Liver (tissue), 3 donors: Measurements from ENCODE around the gene COL6A3.

Experiments used
- ATF3 ChIP-seq: IDR thresholded peaks from 2 replicates; pipeline ENCODE4 v1.6.1; 2016; ENCODE audit warnings: antibody characterized with exemption
- EGR1 ChIP-seq, 2 donors: IDR thresholded peaks; 2 replicates each; pipeline ENCODE4 v1.6.1; 2016 to 2018; ENCODE audit warnings: antibody characterized with exemption in 2 of 2, low read depth in 2 of 2
- FOXA1 ChIP-seq: IDR thresholded peaks from 2 replicates; pipeline ENCODE4 v1.6.1; 2016; ENCODE audit warnings: antibody characterized with exemption
- GABPA ChIP-seq, 2 donors: IDR thresholded peaks in 1 of 2; conservative IDR thresholded peaks in 1 of 2; 2 replicates each; pipeline ENCODE4 v1.6.1; 2016; ENCODE audit warnings: antibody characterized with exemption in 2 of 2, mild to moderate bottlenecking in 1 of 2, moderate library complexity in 1 of 2
- HNF4A ChIP-seq, 2 donors: conservative IDR thresholded peaks; 2 replicates each; pipeline ENCODE4 v1.6.1; 2016; ENCODE audit warnings: antibody characterized with exemption in 2 of 2, mild to moderate bottlenecking in 2 of 2
- RAD21 ChIP-seq, 2 donors: IDR thresholded peaks; 2 replicates each; pipeline ENCODE4 v1.6.1; 2016; ENCODE audit warnings: antibody characterized with exemption in 2 of 2, mild to moderate bottlenecking in 2 of 2
- RXRA ChIP-seq, 2 donors: IDR thresholded peaks; 2 replicates each; pipeline ENCODE4 v1.6.1; 2017 to 2018; ENCODE audit warnings: antibody characterized with exemption in 2 of 2, mild to moderate bottlenecking in 1 of 2
- SP1 ChIP-seq: IDR thresholded peaks from 2 replicates; pipeline ENCODE4 v1.6.1; 2018; ENCODE audit warnings: antibody characterized with exemption, mild to moderate bottlenecking
- TAF1 ChIP-seq: conservative IDR thresholded peaks from 2 replicates; pipeline ENCODE4 v1.6.1; 2016; ENCODE audit warnings: antibody characterized with exemption, mild to moderate bottlenecking
- YY1 ChIP-seq: IDR thresholded peaks from 2 replicates; pipeline ENCODE4 v1.6.1; 2016; ENCODE audit warnings: antibody characterized with exemption, mild to moderate bottlenecking
- TF ChIP-seq, protein P1 (sequence below): fragments of 150-350 bp; IDR thresholded peaks from 2 replicates; pipeline ENCODE4 v1.5.1; 2017; ENCODE audit warnings: improper control_type of control experiment, low read depth, low read length; ENCODE audit not compliant: missing input control
- TF ChIP-seq, protein P2 (sequence below): IDR thresholded peaks from 2 replicates; pipeline ENCODE4 v1.6.1; 2016; ENCODE audit warnings: antibody characterized with exemption, mild to moderate bottlenecking
- TF ChIP-seq, protein P3 (sequence below): IDR thresholded peaks from 2 replicates; pipeline ENCODE4 v1.6.1; 2016; ENCODE audit warnings: antibody characterized with exemption
- TF ChIP-seq, protein P4 (sequence below): IDR thresholded peaks from 2 replicates; pipeline ENCODE4 v1.6.1; 2016; ENCODE audit warnings: antibody characterized with exemption
- donor health status: healthy.
- donor health status: healthy.

- TF ChIP-seq, protein P1, sequence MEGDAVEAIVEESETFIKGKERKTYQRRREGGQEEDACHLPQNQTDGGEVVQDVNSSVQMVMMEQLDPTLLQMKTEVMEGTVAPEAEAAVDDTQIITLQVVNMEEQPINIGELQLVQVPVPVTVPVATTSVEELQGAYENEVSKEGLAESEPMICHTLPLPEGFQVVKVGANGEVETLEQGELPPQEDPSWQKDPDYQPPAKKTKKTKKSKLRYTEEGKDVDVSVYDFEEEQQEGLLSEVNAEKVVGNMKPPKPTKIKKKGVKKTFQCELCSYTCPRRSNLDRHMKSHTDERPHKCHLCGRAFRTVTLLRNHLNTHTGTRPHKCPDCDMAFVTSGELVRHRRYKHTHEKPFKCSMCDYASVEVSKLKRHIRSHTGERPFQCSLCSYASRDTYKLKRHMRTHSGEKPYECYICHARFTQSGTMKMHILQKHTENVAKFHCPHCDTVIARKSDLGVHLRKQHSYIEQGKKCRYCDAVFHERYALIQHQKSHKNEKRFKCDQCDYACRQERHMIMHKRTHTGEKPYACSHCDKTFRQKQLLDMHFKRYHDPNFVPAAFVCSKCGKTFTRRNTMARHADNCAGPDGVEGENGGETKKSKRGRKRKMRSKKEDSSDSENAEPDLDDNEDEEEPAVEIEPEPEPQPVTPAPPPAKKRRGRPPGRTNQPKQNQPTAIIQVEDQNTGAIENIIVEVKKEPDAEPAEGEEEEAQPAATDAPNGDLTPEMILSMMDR, result no peak
- no peak for TF ChIP-seq TAF1
- TF ChIP-seq ATF3, result no peak
- TF ChIP-seq, protein P2, sequence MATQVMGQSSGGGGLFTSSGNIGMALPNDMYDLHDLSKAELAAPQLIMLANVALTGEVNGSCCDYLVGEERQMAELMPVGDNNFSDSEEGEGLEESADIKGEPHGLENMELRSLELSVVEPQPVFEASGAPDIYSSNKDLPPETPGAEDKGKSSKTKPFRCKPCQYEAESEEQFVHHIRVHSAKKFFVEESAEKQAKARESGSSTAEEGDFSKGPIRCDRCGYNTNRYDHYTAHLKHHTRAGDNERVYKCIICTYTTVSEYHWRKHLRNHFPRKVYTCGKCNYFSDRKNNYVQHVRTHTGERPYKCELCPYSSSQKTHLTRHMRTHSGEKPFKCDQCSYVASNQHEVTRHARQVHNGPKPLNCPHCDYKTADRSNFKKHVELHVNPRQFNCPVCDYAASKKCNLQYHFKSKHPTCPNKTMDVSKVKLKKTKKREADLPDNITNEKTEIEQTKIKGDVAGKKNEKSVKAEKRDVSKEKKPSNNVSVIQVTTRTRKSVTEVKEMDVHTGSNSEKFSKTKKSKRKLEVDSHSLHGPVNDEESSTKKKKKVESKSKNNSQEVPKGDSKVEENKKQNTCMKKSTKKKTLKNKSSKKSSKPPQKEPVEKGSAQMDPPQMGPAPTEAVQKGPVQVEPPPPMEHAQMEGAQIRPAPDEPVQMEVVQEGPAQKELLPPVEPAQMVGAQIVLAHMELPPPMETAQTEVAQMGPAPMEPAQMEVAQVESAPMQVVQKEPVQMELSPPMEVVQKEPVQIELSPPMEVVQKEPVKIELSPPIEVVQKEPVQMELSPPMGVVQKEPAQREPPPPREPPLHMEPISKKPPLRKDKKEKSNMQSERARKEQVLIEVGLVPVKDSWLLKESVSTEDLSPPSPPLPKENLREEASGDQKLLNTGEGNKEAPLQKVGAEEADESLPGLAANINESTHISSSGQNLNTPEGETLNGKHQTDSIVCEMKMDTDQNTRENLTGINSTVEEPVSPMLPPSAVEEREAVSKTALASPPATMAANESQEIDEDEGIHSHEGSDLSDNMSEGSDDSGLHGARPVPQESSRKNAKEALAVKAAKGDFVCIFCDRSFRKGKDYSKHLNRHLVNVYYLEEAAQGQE, result no peak
- no peak for TF ChIP-seq GABPA (IDR thresholded peaks at IDR 0.05 in 1 of 2, conservative IDR thresholded peaks at IDR 0.05 in 1 of 2)
- TF ChIP-seq YY1, result no peak
- TF ChIP-seq RAD21 (IDR thresholded peaks at IDR 0.05), result no peak
- no peak for TF ChIP-seq EGR1 (IDR thresholded peaks at IDR 0.05; ENCODE audit: low read depth in 2 of 2)
- no peak for TF ChIP-seq FOXA1
- no peak for TF ChIP-seq HNF4A (conservative IDR thresholded peaks at IDR 0.05)
- no peak for TF ChIP-seq RXRA (IDR thresholded peaks at IDR 0.05)
- TF ChIP-seq SP1, result no peak
- TF ChIP-seq, protein P3, sequence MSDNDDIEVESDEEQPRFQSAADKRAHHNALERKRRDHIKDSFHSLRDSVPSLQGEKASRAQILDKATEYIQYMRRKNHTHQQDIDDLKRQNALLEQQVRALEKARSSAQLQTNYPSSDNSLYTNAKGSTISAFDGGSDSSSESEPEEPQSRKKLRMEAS, result no peak
- TF ChIP-seq, protein P4, sequence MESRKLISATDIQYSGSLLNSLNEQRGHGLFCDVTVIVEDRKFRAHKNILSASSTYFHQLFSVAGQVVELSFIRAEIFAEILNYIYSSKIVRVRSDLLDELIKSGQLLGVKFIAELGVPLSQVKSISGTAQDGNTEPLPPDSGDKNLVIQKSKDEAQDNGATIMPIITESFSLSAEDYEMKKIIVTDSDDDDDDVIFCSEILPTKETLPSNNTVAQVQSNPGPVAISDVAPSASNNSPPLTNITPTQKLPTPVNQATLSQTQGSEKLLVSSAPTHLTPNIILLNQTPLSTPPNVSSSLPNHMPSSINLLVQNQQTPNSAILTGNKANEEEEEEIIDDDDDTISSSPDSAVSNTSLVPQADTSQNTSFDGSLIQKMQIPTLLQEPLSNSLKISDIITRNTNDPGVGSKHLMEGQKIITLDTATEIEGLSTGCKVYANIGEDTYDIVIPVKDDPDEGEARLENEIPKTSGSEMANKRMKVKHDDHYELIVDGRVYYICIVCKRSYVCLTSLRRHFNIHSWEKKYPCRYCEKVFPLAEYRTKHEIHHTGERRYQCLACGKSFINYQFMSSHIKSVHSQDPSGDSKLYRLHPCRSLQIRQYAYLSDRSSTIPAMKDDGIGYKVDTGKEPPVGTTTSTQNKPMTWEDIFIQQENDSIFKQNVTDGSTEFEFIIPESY, result no peak
Observed at GRCh38 chr2:237452861-237453260, 38.9 kb upstream of the COL6A3 start.
